Neutrophil (primary cell): Measurements from ENCODE around the gene HDAC7.

Source experiments
- H3K27ac ChIP-seq: fragments of 200-600 bp; sonication (generic); 2 replicates; pipeline ENCODE4 v1.5.1; 2016; ENCODE audit warnings: mild to moderate bottlenecking, moderate library complexity
- H3K27me3 ChIP-seq: fragments of 200-600 bp; sonication (generic); 2 replicates; pipeline ENCODE4 v1.6.0; 2016; ENCODE audit warnings: mild to moderate bottlenecking
- H3K36me3 ChIP-seq: fragments of 200-600 bp; sonication (generic); 2 replicates; pipeline ENCODE4 v1.5.1; 2017
- H3K4me1 ChIP-seq, 2 experiments: fragments of 200-600 bp in 1 of 2; sonication (generic) in 1 of 2; 1 replicate in 1 of 2; 2 replicates in 1 of 2; pipeline versions ENCODE4 v1.5.1 to v1.6.1; 2013 to 2016; ENCODE audit warnings: low read depth in 1 of 2, low read length in 1 of 2, mild to moderate bottlenecking in 1 of 2, moderate library complexity in 1 of 2; ENCODE audit not compliant: control insufficient read depth in 1 of 2, insufficient read depth in 1 of 2
- H3K4me3 ChIP-seq, 2 experiments: fragments of 200-600 bp in 1 of 2; sonication (generic) in 1 of 2; 1 replicate in 1 of 2; 2 replicates in 1 of 2; pipeline ENCODE4 v1.5.1; 2013 to 2016; ENCODE audit warnings: low read depth in 1 of 2, low read length in 1 of 2, mild to moderate bottlenecking in 1 of 2, moderate library complexity in 1 of 2
- H3K9me3 ChIP-seq: fragments of 200-600 bp; sonication (generic); 2 replicates; pipeline ENCODE4 v1.5.1; 2016
- TF ChIP-seq, protein P1 (sequence below): fragments of 200-600 bp; sonication (generic); IDR thresholded peaks from 2 replicates; pipeline ENCODE4 v1.5.1; 2016; ENCODE audit warnings: antibody characterized with exemption

HDAC7 gene

DNA sequence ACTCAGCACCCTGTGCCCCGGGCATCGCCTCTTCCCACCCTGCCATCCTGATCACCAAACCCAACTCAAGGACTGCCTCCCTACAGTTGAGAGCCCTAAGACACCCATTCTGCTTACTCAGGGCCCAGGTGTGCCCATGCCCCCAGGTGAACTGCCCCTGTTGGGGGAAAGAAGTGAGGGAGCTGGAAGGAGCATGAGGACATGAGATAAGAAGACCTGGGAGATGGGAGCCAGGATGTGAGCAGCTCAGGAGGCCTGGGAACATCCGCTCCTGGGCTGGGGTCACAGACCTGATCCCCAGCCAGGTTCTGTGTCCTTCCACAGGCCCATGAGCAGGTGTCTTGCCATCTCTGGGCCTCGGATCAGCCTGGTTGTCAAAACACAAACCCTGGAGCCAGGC is 67.6 kb downstream of the HDAC7 start:
- Histone ChIP-seq H3K9me3 (no peaks in the 10 kb centered on the region), H3K4me1 (peaks cover 11% of the 10 kb centered on the region in 2 experiments), H3K4me3 (no peak overlapping the region), H3K27me3 (no peaks in the 10 kb centered on the region), H3K27ac (no peak overlapping the region), H3K36me3 (peaks cover 9% of the 10 kb centered on the region)
- TF ChIP-seq, protein P1, sequence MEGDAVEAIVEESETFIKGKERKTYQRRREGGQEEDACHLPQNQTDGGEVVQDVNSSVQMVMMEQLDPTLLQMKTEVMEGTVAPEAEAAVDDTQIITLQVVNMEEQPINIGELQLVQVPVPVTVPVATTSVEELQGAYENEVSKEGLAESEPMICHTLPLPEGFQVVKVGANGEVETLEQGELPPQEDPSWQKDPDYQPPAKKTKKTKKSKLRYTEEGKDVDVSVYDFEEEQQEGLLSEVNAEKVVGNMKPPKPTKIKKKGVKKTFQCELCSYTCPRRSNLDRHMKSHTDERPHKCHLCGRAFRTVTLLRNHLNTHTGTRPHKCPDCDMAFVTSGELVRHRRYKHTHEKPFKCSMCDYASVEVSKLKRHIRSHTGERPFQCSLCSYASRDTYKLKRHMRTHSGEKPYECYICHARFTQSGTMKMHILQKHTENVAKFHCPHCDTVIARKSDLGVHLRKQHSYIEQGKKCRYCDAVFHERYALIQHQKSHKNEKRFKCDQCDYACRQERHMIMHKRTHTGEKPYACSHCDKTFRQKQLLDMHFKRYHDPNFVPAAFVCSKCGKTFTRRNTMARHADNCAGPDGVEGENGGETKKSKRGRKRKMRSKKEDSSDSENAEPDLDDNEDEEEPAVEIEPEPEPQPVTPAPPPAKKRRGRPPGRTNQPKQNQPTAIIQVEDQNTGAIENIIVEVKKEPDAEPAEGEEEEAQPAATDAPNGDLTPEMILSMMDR, result no peak

DNA sequence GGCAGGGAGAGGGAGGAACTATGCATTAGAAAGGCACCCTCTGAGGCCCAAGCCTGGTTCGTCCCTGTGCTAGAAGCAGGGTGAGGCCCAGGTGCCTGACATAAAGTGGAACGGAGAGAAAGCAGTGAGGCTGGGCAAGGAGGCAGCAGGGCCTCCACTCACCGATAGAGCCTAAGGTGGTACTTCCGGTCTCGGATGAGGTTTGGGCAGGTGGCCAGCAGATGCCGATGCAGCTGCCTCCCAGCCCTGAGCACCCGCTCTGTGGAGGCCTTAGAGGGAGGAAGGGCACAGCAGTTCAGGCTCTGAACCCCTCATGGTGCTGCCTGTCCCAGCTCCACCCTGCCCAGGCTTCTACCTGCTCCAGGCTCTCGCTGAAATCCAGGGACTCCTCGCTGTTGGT is 68.1 kb downstream of the HDAC7 start:
- no peak overlapping the region for H3K4me3 ChIP-seq
- H3K9me3 ChIP-seq, result no peaks in the 10 kb centered on the region
- no peaks in the 10 kb centered on the region for H3K27me3 ChIP-seq
- no peak overlapping the region for H3K27ac ChIP-seq
- H3K36me3 ChIP-seq, result peaks cover 9% of the 10 kb centered on the region
- TF ChIP-seq, protein P1, result no peak
- H3K4me1 ChIP-seq, result peaks cover 11% of the 10 kb centered on the region in 2 experiments

- Histone ChIP-seq H3K4me3 (no peak overlapping the region), H3K4me1 (peaks cover 11% of the 10 kb centered on the region in 2 experiments), H3K9me3 (no peaks in the 10 kb centered on the region), H3K27me3 (no peaks in the 10 kb centered on the region), H3K27ac (no peak overlapping the region), H3K36me3 (peaks cover 9% of the 10 kb centered on the region)
- TF ChIP-seq, protein P1, result no peak
Measured at GRCh38 chr12:47750916-47751470, 68.7 kb downstream of the HDAC7 start.

- H3K9me3 ChIP-seq, result no peaks in the 10 kb centered on the region
- H3K4me3 ChIP-seq, result no peak overlapping the region
- H3K27me3 ChIP-seq, result no peaks in the 10 kb centered on the region
- TF ChIP-seq, protein P1, result no peak
- peaks cover 9% of the 10 kb centered on the region for H3K36me3 ChIP-seq
- peaks cover 11% of the 10 kb centered on the region in 2 experiments for H3K4me1 ChIP-seq
- no peak overlapping the region for H3K27ac ChIP-seq
Measured at GRCh38 chr12:47750229-47750798, 69.4 kb downstream of the HDAC7 start.

GRCh38 chr12:47748899-47749298 is 70.8 kb downstream of the HDAC7 start:
- no peak overlapping the region for H3K4me3 ChIP-seq
- H3K27ac ChIP-seq, result no peak overlapping the region
- TF ChIP-seq, protein P1, result no peak
- H3K4me1 ChIP-seq, result peaks cover 9 to 10% of the 10 kb centered on the region in 2 experiments
- H3K9me3 ChIP-seq, result no peaks in the 10 kb centered on the region
- no peaks in the 10 kb centered on the region for H3K27me3 ChIP-seq
- H3K36me3 ChIP-seq, result peaks cover 9% of the 10 kb centered on the region
